Activated CD4-positive, alpha-beta T cell treated with anti-CD3 and anti-CD28 coated beads for 36 hours (primary cell): Measurements from ENCODE around the gene JHY. TPM values are rescaled to one million over a fixed set of nuclear protein-coding genes. Genes with fewer than 3 reads are reported as not detected.
A peak's percentile ranks its signal among the peaks of the same experiment; 100 is the strongest.

Source experiments
- ATAC-seq: fragments of 200-7000 bp; cut with Tn5 transposase; one replicate; pipeline ENCODE4 v1.10.0; 2021; ENCODE audit warnings: mild to moderate bottlenecking, moderate library complexity
- CTCF ChIA-PET: fragments of 350-600 bp; sonication (Branson Sonifier 250); formaldehyde crosslinking; loops from one replicate; lab custom pipeline; 2021; ENCODE audit warnings: antibody characterized with exemption; lab: Charles Lee
- POLR2A ChIA-PET: fragments of 350-600 bp; sonication (Branson Sonifier 250); formaldehyde crosslinking; loops from one replicate; lab custom pipeline; 2021; ENCODE audit warnings: antibody characterized with exemption, inconsistent platforms; lab: Charles Lee
- DNase-seq: peaks from one replicate; pipeline ENCODE4 v3.0.0-alpha.2; 2020
- H3K27ac Mint-ChIP-seq: one replicate; pipeline ENCODE4 v1.8.0; 2021; ENCODE audit warnings: mixed read lengths
- H3K27me3 Mint-ChIP-seq: one replicate; pipeline ENCODE4 v1.8.0; 2021; ENCODE audit warnings: mixed read lengths
- H3K36me3 Mint-ChIP-seq: one replicate; pipeline ENCODE4 v1.8.0; 2021; ENCODE audit warnings: low read depth, mixed read lengths
- H3K4me1 Mint-ChIP-seq: one replicate; pipeline ENCODE4 v1.8.0; 2021; ENCODE audit warnings: mixed read lengths
- H3K4me3 Mint-ChIP-seq: one replicate; pipeline ENCODE4 v1.8.0; 2021; ENCODE audit warnings: mild to moderate bottlenecking, moderate library complexity, mixed read lengths
- H3K9me3 Mint-ChIP-seq: one replicate; pipeline ENCODE4 v1.8.0; 2021; ENCODE audit warnings: low read depth, mixed read lengths
- intact Hi-C, 2 experiments: fragments of 100-400 bp; cut with DNase I in 1 of 2; cut with micrococcal nuclease in 1 of 2; formaldehyde crosslinking; loops; one replicate each; pipeline versions ENCODE4 v1.14.2 to v1.15.1; 2022 to 2024; cut with DNase I, micrococcal nuclease
- total RNA-seq, 2 experiments: library from RNA; stranded (reverse); gene quantifications; one replicate each; pipeline ENCODE4 v1.2.3, GENCODE V29; 2021

The JHY gene
- total RNA-seq, 2 experiments from 2014 or later = 2.4 to 3.2 TPM

- H3K36me3 Mint-ChIP-seq = no peaks in the 10 kb centered on the region
- intact Hi-C loops = no loop called here
- DNase-seq (no peak), ATAC-seq (no peak)
- no peak overlapping the region for H3K4me3 Mint-ChIP-seq
- no peak overlapping the region for H3K27ac Mint-ChIP-seq
- ChIA-PET POLR2A (interaction anchor here (1.7 kb wide), 1 partner anchor 13 kb away, joined by 5 read pairs; no protein-coding TSS in a partner anchor), CTCF (interaction anchor here (0.6 to 12.6 kb wide), 8 partner anchors 10 to 288 kb away, joined by 3 to 185 read pairs (median 4); no protein-coding TSS in a partner anchor)
- peaks cover 2% of the 10 kb centered on the region for H3K4me1 Mint-ChIP-seq
- H3K27me3 Mint-ChIP-seq = peaks cover 2% of the 10 kb centered on the region
- no peaks in the 10 kb centered on the region for H3K9me3 Mint-ChIP-seq
Measured at GRCh38 chr11:122869622-122870021, 12.9 kb upstream of the JHY start.

- ChIA-PET CTCF (interaction anchor here (0.6 to 0.9 kb wide), 2 partner anchors 145 to 376 kb away, joined by 3 to 5 read pairs; no protein-coding TSS in a partner anchor), POLR2A (no interaction called here)
- Mint-ChIP-seq H3K9me3 (no peaks in the 10 kb centered on the region), H3K36me3 (no peaks in the 10 kb centered on the region), H3K27me3 (no peaks in the 10 kb centered on the region), H3K4me3 (no peak overlapping the region), H3K4me1 (peaks cover 2% of the 10 kb centered on the region), H3K27ac (no peak overlapping the region)
- intact Hi-C loops = no loop called here
- DNase-seq = no peak
- ATAC-seq = no peak
Measured at GRCh38 chr11:122871302-122871701, 11.3 kb upstream of the JHY start.

- no peak for ATAC-seq
- no peak overlapping the region for H3K27ac Mint-ChIP-seq
- POLR2A ChIA-PET = no interaction called here
- no peaks in the 10 kb centered on the region for H3K36me3 Mint-ChIP-seq
- CTCF ChIA-PET = interaction anchor here (0.9 to 2.1 kb wide), 2 partner anchors 8 to 375 kb away, joined by 5 to 9 read pairs; no protein-coding TSS in a partner anchor
- no peaks in the 10 kb centered on the region for H3K9me3 Mint-ChIP-seq
- DNase-seq = no peak
- intact Hi-C loops = no loop called here
- H3K4me3 Mint-ChIP-seq = no peak overlapping the region
- no peaks in the 10 kb centered on the region for H3K27me3 Mint-ChIP-seq
- H3K4me1 Mint-ChIP-seq = peaks cover 2% of the 10 kb centered on the region
Measured at GRCh38 chr11:122872046-122872445, 10.5 kb upstream of the JHY start.

GRCh38 chr11:122874991-122875390 lies 7.6 kb upstream of the JHY start:
- POLR2A ChIA-PET = no interaction called here
- H3K9me3 Mint-ChIP-seq = no peaks in the 10 kb centered on the region
- intact Hi-C loops = no loop called here
- DNase-seq (no peak), ATAC-seq (no peak)
- peaks cover 14% of the 10 kb centered on the region for H3K4me1 Mint-ChIP-seq
- no peak overlapping the region for H3K4me3 Mint-ChIP-seq
- CTCF ChIA-PET = interaction anchor here (0.7 to 3.5 kb wide), 7 partner anchors 12 to 246 kb away, joined by 3 to 25 read pairs (median 4); no protein-coding TSS in a partner anchor
- H3K27ac Mint-ChIP-seq = no peak overlapping the region
- no peaks in the 10 kb centered on the region for H3K36me3 Mint-ChIP-seq
- H3K27me3 Mint-ChIP-seq = no peaks in the 10 kb centered on the region

GRCh38 chr11:122877732-122878131 lies 4.8 kb upstream of the JHY start:
- intact Hi-C loops = no loop called here
- ChIA-PET POLR2A (interaction anchor here (0.5 kb wide), 1 partner anchor 184 kb away, joined by 8 read pairs; the partner anchor contains the start of gene HSPA8), CTCF (interaction anchor here (1.2 to 3.5 kb wide), 5 partner anchors 15 to 298 kb away, joined by 3 to 25 read pairs (median 4); no protein-coding TSS in a partner anchor)
- H3K9me3 Mint-ChIP-seq = no peaks in the 10 kb centered on the region
- H3K36me3 Mint-ChIP-seq = no peaks in the 10 kb centered on the region
- H3K27me3 Mint-ChIP-seq = peaks cover 6% of the 10 kb centered on the region
- H3K4me3 Mint-ChIP-seq = peak overlapping the region; percentile 46
- ATAC-seq (no peak), DNase-seq (no peak)
- H3K4me1 Mint-ChIP-seq = peaks cover 24% of the 10 kb centered on the region
- peak overlapping the region; percentile 69 for H3K27ac Mint-ChIP-seq

- Mint-ChIP-seq H3K4me1 (peaks cover 31% of the 10 kb centered on the region), H3K27me3 (peaks cover 6% of the 10 kb centered on the region), H3K27ac (no peak overlapping the region), H3K9me3 (no peaks in the 10 kb centered on the region), H3K4me3 (no peak overlapping the region), H3K36me3 (no peaks in the 10 kb centered on the region)
- POLR2A ChIA-PET = no interaction called here
- CTCF ChIA-PET = interaction anchor here (0.5 to 3.6 kb wide), 6 partner anchors 10 to 143 kb away, joined by 3 to 20 read pairs (median 3); no protein-coding TSS in a partner anchor
- intact Hi-C loops = loop anchor here in 1 of 2 experiments (5.0 kb wide), 1 partner anchor 103 kb away; the partner anchor contains the start of gene BSX
- no peak for ATAC-seq
- no peak for DNase-seq
Measured at GRCh38 chr11:122879785-122880184, 2.8 kb upstream of the JHY start.

- Mint-ChIP-seq H3K36me3 (peaks cover 8% of the 10 kb centered on the region), H3K9me3 (no peaks in the 10 kb centered on the region), H3K27me3 (peaks cover 6% of the 10 kb centered on the region), H3K4me1 (peaks cover 34% of the 10 kb centered on the region), H3K27ac (peak overlapping the region; percentile 63), H3K4me3 (peak overlapping the region; percentile 77)
- ATAC-seq = peak; percentile 74
- intact Hi-C loops = loop anchor here (2.0 to 5.0 kb wide), 2 partner anchors 26 to 99 kb away; partner anchors contain the start of gene BSX (in 1 of the 2)
- ChIA-PET CTCF (interaction anchor here (0.6 to 1.7 kb wide), 12 partner anchors 10 to 169 kb away, joined by 3 to 6 read pairs (median 3); no protein-coding TSS in a partner anchor), POLR2A (interaction anchor here (0.5 to 0.7 kb wide), 3 partner anchors 96 to 1860 kb away, joined by 3 to 4 read pairs (median 3); no protein-coding TSS in a partner anchor)
- DNase-seq = no peak
Measured at GRCh38 chr11:122882857-122883645, 492 bp downstream of the JHY start.

GRCh38 chr11:122883646-122883979 lies 1.1 kb downstream of the JHY start:
- CTCF ChIA-PET = interaction anchor here (0.6 to 1.7 kb wide), 11 partner anchors 10 to 169 kb away, joined by 3 to 6 read pairs (median 3); no protein-coding TSS in a partner anchor
- H3K36me3 Mint-ChIP-seq = peaks cover 8% of the 10 kb centered on the region
- peak overlapping the region; percentile 63 for H3K27ac Mint-ChIP-seq
- ATAC-seq = no peak
- H3K27me3 Mint-ChIP-seq = peaks cover 6% of the 10 kb centered on the region
- H3K4me1 Mint-ChIP-seq = peaks cover 30% of the 10 kb centered on the region
- POLR2A ChIA-PET = interaction anchor here (0.5 to 0.7 kb wide), 3 partner anchors 95 to 1861 kb away, joined by 3 to 4 read pairs (median 3); no protein-coding TSS in a partner anchor
- intact Hi-C loops = loop anchor here (2.0 to 5.0 kb wide), 2 partner anchors 27 to 99 kb away; partner anchors contain the start of gene BSX (in 1 of the 2)
- no peaks in the 10 kb centered on the region for H3K9me3 Mint-ChIP-seq
- H3K4me3 Mint-ChIP-seq = peak overlapping the region; percentile 77
- no peak for DNase-seq

GRCh38 chr11:122888162-122888561 lies 5.6 kb downstream of the JHY start:
- DNase-seq (no peak), ATAC-seq (no peak)
- Mint-ChIP-seq H3K27me3 (no peaks in the 10 kb centered on the region), H3K4me1 (peaks cover 14% of the 10 kb centered on the region), H3K27ac (no peak overlapping the region), H3K4me3 (no peak overlapping the region), H3K9me3 (no peaks in the 10 kb centered on the region), H3K36me3 (peaks cover 8% of the 10 kb centered on the region)
- intact Hi-C loops = no loop called here
- ChIA-PET POLR2A (no interaction called here), CTCF (interaction anchor here (0.9 kb wide), 1 partner anchor 111 kb away, joined by 3 read pairs; no protein-coding TSS in a partner anchor)

GRCh38 chr11:122893131-122893530 lies 10.6 kb downstream of the JHY start:
- Mint-ChIP-seq H3K9me3 (no peaks in the 10 kb centered on the region), H3K4me3 (no peak overlapping the region), H3K27ac (no peak overlapping the region), H3K27me3 (no peaks in the 10 kb centered on the region), H3K4me1 (peaks cover 2% of the 10 kb centered on the region), H3K36me3 (no peaks in the 10 kb centered on the region)
- no peak for ATAC-seq
- no peak for DNase-seq
- intact Hi-C loops = no loop called here
- ChIA-PET POLR2A (interaction anchor here (1.0 kb wide), 1 partner anchor 20 kb away, joined by 3 read pairs; no protein-coding TSS in a partner anchor), CTCF (interaction anchor here (0.7 to 1.2 kb wide), 2 partner anchors 10 to 18 kb away, joined by 3 read pairs; no protein-coding TSS in a partner anchor)

GRCh38 chr11:122895563-122895962 lies 13.0 kb downstream of the JHY start:
- CTCF ChIA-PET = interaction anchor here (1.7 kb wide), 1 partner anchor 127 kb away, joined by 5 read pairs; no protein-coding TSS in a partner anchor
- peaks cover 2% of the 10 kb centered on the region for H3K4me1 Mint-ChIP-seq
- no peaks in the 10 kb centered on the region for H3K36me3 Mint-ChIP-seq
- ATAC-seq (peak; percentile 57), DNase-seq (no peak)
- no peaks in the 10 kb centered on the region for H3K9me3 Mint-ChIP-seq
- H3K4me3 Mint-ChIP-seq = no peak overlapping the region
- H3K27me3 Mint-ChIP-seq = no peaks in the 10 kb centered on the region
- POLR2A ChIA-PET = no interaction called here
- intact Hi-C loops = no loop called here
- H3K27ac Mint-ChIP-seq = no peak overlapping the region
